GM21367 (cell line): ENCODE results near the gene HSPB7.
"Not testable (repeated sequence)": the region's sequence is repeated elsewhere in the genome, so short reads cannot be mapped to it uniquely, and the experiment has no call there.

ENCODE experiments used
- ATAC-seq: cut with Tn5 transposase; IDR thresholded peaks from one replicate; pipeline ENCODE4 v1.9.1; 2021; ENCODE audit not compliant: unreplicated experiment

Gene HSPB7

DNA sequence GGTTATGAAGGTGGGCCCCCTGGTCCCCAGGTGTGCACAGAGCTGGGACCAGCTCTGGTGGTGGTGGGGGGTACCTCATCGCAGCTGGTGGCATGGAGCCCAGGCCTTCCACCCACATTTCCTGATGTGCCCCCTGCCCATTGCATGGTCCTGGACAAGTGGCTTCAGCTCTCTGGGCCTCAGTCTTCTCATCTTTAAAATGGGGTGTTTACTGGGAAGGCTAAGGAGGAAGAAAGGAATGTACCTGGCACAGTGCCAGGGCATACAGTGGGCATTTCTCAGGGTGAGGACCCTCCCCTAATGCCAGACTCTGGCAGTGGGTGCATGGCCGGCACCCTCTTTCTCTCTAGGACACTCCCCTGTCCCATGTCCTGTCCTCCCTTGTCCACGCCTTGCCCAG, 33.2 kb upstream of the HSPB7 start:
- no peak for ATAC-seq

DNA sequence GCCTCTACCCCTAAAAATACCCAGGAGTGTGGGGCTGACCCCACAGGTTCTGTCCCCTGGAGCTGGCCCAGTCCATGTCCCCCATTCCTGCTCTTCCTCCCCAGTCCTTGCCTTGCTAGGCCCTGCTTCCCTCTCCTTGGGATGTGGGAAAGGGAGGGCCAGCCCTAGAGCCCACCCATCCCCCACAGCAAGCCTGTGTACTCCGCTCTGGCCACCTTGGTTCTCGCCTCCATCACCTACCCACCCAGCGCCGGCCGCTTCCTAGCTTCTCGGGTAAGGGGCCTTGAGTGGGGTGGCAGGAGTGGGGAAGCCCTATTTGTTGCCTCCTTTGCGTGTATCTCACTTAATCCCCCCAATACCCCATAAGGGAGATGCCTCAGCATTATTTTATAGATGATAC, 32.5 kb upstream of the HSPB7 start:
- no peak for ATAC-seq

DNA sequence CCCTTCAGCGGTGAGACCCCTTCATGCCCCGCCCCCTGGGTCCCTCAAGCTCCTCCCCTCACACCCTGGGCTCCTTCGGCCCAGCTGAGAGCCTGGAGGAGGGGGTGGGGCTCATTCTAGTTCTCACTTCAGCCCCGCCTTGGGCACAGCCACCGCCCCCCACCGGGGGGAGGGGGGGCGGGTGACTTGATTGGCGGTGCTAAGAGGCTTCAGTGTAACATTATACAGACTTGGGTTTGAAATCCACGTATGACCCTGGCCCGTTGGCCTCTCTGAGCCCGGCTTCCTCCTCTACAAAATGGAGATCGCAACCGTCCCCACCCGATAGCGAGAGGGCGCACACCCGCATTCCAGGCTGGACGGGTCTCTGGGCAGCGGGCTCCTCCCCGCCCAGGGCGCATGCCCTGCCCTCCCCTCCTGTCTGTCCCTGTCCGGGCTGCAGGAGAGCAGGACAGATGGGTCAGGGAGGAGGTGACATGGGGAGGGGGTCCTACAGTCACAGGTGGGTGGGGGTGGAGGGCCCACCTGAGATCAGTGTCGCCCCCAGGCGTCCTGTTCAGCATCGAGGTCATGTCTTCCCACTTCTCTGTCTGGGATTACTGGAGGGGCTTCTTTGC, 30.8 kb upstream of the HSPB7 start:
- ATAC-seq, result no peak

DNA sequence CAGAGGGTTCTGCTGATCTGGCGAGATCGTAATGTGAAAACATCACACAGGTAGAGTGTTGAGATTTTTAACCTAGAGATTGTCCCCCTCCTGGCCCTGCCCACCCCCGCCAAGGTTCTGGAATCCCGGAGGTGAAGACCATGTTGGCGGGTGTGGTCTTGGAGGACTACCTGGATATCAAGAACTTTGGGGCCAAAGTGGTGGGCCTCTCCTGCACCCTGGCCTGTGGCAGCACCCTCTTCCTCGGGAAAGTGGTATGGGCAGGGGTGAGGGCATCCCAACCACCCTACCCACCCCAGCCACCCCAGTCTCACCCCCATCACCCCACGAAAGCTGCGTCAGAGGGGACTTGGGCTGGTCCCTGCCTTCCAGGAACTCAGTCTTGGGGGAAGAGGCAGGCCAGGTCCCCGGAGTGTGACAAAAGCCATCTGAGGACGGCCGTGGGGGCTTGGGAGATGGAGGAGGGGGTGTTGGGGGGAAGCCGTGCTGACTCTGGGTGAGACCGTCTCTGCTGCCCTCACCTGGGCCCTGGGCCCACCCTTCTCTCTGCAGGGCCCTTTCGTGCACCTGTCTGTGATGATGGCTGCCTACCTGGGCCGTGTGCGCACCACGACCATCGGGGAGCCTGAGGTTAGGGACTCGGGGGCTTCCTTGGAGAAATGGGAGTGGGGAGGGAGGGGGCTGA, 30.1 kb upstream of the HSPB7 start:
- ATAC-seq, result no peak

DNA sequence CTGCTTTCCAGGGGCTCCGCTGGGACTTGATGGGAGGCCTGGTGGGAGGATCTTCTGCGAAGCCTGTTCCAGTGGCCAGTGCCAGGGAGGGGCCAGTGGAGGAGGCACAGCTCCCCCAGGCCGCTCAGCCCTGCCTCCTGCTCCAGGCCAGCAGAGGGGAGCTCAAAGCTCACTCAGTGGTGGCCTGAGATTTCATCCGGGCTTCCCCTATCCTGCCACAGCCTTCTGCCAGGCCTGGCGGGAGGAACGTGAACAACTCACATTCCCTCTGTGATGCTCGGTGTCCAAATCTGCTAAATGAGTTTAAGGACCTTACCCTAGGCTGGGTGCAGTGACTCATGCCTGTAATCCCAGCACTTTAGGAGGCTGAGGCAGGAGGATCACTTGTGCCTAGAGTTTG, 29.0 kb upstream of the HSPB7 start:
- no peak for ATAC-seq

DNA sequence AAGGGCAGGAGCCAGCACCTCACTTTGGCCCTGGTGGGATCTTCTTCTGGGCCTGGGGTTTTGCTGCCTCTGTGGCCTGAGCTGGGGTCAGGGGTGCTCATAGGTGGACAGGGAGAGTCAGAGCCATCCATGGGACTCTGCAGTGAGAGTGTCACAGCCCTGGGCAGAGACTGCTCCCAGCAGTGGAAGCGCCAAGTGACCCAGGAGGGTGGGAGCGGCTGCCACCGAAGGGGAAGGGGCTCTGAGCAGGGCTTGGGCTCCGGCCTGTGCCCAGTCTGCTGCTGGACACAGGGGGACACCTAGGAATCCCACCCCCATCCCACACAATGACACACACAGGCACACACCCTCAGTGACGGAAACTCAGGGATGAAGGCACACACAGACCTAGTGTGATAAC, 26.1 kb upstream of the HSPB7 start:
- ATAC-seq, result no peak

DNA sequence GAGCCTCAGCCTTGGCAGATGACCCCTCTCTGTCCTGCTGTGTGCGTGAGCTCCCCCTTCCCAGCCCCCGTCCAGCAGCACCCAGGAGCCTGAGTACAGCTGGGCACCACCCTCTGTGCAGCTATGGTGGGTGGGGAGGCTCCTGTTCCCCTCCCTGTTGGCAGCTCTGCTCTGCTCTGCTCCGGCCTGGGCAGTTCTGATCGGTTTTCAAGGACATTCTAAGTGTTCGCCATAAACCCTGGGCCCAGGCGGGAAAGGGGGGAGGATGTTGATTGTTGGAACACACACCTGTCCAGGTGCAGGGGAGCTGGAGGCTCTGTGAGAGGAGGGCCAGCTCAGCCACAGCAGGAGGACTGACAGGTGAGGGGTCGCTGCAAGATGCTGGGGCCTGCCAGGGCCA, 25.7 kb upstream of the HSPB7 start, which contains the start of gene CLCNKB:
Gene CLCNKB, plus strand, starts transcription at position 262 of the 400 bp plus-strand sequence. CDS start 711 bp downstream, outside the sequence.
- no peak for ATAC-seq

DNA sequence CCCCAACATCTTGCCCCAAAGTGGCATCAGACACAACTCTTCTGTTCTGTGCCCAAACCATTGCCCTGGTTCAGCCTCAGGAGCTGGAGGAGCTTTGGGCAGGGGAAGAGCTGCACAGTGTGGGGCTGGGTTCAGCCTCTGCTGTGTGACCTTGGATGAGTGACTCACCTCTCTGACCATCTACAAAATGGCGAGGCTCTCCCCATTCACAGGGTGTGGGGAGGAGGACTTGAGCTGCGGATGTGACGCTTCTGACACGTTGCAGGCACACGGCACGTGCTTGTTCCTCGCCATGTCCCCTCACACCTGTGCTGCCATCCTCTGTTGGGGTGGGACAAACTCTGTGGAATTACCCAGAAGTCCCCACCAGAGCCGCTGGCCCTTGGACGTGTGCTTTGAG, 24.8 kb upstream of the HSPB7 start:
- not testable (repeated sequence) for ATAC-seq

DNA sequence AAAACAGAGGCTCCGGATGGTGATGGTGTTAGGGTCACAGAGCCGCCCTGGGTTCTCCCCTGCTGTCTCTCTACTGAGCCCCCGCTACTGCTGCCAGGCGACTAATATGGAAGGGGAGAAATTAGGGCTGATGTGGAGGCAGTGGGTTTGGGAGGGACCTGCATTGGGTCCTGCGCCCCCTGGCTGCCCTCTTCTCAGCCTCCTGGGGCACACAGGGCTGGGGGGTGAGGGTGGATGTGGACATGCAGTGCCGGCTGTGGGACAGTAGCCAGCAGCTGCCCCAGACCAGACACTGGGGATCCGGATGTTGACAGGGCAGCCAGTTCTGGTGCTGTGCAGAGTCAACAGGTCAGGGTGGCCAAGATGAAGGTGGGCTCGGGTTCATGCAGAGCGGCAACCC, 24.3 kb upstream of the HSPB7 start:
- ATAC-seq, result no peak

DNA sequence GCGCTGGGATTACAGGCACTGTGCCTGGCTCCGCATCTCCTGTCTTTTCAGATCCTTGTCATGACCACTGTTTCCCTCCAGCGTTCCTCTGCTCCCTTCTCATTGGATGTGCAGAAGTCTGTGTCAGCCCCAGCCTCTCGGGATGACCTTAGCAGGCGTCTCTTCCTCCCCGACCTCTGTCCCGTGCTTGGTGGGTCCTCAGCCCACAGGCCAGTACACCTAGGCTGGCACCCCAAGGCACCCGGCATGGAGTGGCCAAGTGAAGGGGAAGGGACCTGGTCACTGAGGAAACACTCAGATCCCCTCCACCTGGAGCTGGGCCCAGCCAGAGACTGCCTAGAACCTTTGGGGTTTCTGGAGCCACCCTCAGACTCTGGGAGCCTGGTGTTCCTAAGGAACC, 23.4 kb upstream of the HSPB7 start:
- ATAC-seq, result no peak

DNA sequence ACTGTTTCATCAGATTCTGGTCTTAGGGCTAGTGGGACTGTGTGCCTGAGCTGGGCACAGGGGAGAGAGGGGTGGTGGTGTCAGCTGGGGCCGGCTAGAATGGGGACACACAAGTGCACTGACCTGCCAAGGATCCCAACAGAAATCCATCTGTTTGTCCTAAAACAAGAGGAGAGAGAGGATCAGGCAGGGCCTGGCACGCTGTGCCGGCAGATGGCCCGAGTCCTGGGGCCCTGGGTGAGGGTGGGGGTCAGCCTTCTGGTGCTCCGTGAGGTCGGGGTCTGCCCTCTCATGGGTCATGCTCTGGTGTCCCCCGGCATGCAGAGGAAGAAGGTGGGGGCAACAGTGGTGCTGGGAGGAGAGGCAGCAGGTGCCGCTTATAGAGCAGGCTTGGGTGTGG, 22.0 kb upstream of the HSPB7 start:
- not testable (repeated sequence) for ATAC-seq

DNA sequence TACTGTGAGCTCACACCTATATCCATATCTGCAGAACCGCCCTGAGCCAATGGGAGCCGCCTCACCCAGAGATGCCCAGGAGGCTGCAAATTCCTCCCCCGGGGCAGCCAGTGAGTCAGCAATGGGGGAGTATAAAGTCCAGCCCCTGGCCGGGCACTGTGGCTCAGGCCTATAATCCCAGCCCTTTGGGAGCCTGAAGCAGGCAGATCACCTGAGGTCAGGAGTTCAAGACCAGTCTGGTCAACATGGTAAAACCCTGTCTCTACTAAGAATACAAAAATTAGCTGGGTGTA, 20.7 kb upstream of the HSPB7 start:
- no peak for ATAC-seq

DNA sequence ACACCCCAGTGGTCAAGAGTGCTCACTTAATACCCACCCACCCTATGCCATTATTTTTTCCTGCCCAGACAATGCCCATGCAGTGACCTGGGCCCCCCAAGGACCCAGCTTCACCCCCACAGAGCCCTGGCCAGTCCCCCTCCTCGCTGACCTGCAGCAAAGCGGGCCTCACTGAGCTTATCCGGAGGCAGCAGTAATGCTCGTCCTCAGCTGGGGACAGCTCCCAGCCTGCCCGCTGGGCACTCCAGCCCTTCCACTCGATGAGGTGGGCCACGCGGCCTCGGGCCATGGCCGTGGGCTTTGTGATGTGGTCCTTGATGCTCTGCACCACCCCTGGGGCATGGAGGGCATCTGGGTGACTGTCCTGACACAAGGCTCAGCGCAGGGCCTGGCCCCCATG, 18.6 kb upstream of the HSPB7 start:
- not testable (repeated sequence) for ATAC-seq

DNA sequence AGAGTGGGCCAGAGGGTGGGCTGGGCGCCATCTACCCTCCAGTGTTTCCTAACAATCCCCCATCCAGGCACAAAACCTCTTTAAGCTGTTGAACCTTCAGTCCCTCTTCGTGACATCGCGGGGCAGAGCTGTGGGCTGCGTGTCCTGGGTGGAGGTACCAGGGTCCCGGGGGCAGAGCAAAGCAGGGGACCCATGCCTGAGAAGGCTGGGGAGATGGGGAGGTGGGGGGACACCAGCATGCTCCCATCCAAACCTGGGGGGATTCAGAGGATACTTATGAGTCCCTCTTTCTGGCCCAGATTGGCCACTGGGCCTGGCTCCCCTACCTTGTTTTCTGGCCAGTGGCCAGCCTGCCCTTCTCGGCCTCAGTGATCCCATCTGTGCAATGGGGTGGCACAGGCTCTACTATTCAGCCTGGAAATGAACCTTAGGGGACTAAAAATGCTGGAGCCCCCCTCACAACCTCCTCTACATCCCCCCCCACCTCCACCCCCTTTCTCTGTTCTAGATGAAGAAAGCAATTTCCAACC, 15.3 kb upstream of the HSPB7 start:
- ATAC-seq, result not testable (repeated sequence)

DNA sequence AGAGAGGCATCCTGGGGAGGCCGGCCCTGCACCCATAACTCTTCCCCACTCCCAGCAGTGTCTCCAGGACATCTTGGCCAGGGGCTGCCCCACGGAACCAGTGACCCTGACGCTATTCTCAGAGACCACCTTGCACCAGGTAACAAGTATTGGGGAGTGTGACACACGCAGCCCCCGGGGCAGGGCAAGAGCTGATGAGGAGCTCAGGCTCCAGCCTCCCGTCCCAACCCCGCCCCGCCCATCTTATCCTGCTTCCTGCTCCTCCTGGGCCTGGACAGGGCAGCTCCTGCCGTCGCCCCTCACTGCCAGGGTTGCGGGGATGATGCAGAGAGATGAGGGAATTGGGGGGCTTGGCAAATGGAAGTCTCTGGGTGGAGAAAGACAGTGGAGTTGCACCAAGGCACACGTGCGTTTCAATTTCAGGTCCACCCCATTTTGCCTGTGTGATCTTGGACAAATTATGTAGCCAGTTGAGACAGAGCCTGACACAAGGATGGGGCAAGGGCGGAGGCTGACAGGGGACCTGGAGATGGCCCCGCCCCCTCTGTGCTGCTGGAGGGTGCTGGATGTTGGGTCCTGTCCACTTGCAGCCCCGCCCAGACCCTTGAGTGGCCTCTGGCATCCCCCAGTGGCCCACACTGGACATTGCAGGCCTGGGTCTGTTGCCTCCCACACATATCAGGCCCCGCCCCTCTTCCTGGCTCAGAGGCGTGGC, 14.7 kb upstream of the HSPB7 start:
- ATAC-seq, result no peak

DNA sequence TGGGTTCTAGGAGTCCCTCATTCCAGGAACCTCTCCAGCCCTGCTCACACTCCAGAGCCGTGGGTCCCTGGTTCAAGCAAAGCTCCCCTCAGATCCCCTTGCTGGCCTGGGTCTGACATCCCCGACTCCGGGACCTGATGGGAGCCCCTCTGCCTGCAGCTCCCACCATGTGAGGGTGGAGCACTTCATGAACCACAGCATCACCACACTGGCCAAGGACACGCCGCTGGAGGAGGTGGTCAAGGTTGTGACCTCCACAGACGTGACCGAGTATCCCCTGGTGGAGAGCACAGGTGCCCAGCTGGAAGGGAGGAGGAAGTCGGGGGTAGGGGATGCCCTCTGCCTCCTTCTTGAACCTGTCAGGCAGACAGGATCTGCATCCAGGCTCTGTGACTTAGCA, 13.7 kb upstream of the HSPB7 start:
- ATAC-seq, result no peak

DNA sequence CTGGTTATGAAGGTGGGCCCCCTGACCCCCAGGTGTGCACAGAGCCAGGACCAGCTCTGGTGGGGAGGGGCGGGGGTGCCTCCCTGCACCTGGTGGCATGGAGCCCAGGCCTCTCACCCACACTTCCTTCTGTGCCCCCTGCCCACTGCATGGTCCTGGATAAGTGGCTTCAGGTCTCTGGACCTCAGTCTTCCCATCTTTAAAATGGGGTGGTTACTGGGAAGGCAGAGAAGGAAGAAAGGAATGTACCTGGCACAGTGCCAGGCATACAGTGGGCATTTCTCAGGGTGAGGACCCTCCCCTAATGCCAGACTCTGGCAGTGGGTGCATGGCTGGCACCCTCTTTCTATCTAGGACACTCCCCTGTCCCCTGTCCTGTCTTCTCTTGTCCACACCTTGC, 11.4 kb upstream of the HSPB7 start:
- ATAC-seq, result no peak

DNA sequence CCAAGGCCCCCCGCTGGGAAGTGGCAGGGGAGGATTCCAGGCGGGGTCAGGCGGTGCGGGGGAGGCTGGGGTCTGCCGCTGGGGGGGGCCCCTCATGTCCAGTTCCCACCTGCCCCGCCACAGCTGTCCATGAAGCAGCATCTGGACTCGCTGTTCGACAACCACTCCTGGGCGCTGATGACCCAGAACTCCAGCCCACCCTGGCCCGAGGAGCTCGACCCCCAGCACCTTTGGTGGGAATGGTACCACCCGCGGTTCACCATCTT, 11.1 kb upstream of the HSPB7 start:
- ATAC-seq, result not testable (repeated sequence)

DNA sequence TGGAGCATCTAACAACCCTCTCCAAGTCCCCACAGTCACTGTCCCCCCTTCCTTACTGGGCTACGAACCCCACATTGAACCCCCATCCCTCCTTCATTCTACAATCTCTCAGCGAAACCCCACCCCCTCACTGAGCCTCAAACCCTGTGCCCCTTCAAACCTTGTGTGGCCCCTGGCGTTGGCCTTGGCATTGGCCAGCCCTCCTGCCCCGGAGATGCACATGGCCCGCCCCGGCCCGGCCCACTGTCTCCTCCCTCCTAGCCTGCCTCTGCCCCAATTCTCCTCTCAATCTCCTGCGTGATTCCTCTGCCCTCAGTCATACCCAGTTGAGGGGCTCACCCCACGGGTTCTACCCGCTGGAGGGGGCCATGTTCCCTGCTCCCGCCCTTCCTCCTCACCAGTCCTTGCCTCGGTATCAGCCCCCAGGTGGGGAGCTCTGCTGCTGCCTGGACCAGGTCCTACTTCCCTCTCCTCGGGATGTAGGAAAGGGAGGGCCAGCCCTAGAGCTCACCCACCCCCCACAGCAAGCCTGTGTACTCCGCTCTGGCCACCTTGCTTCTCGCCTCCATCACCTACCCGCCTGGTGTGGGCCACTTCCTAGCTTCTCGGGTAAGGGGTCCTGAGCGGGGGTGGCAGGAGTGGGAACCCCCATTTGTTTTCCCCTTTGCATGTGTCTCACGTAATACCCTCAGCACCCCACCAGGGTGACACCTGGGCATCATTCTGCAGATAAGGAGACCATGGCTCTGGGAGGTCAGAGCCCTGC, 10.6 kb upstream of the HSPB7 start:
- ATAC-seq, result no peak

DNA sequence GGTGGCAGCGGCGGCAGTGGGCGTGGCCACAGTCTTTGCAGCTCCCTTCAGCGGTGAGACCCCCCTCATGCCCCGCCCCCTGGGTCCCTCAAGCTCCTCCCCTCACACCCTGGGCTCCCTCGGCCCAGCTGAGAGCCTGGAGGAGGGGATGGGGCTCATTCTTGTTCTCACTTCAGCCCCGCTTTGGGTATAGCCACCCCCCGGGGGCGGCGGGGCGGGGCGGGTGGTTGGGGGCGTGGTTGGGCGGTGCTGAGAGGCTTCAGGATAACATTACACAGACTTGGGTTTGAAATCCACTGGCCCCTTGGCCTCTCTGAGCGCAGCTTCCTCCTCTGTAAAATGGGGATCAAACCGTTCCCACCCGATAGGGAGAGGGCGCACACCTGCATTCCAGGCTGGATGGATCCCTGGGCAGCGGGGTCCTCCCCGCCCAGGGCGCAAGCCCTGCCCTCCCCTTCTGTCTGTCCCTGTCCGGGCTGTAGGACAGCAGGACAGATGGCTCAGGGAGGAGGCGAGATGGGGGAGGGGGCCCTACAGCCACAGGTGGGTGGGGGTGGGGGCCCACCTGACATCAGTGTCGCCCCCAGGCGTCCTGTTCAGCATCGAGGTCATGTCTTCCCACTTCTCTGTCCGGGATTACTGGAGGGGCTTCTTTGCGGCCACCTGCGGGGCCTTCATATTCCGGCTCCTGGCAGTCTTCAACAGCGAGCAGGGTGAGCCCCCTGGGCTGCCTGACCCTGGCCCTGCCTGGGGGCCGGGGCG, 9.1 kb upstream of the HSPB7 start:
- no peak for ATAC-seq

DNA sequence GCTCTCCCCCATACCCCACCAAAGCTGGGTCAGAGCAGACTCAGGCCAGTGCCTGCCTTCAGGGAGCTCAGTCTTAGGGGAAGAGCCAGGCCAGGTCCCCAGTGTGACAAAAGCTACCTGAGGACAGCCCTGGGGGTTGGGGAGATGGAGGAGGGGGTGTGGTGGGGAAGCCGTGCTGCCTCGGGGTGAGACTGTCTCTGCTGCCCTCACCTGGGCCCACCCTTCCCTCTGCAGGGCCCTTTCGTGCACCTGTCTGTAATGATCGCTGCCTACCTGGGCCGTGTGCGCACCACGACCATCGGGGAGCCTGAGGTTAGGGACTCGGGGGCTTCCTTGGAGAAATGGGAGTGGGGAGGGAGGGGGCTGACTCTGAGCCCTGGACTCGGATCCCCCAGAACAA, 8.5 kb upstream of the HSPB7 start:
- ATAC-seq, result not testable (repeated sequence)
